Hematopoietic multipotent progenitor cell (in vitro differentiated cells): ENCODE results near the gene KIAA1755. TPM values are rescaled to one million over a fixed set of nuclear protein-coding genes. Genes with fewer than 3 reads are reported as not detected.

ENCODE experiments used
- DNase-seq, 3 donors: peaks; one replicate each; pipeline ENCODE4 v3.0.0-alpha.2; 2011 to 2015; ENCODE audit warnings: low read depth in 2 of 3, low spot score in 2 of 3
- total RNA-seq: library from RNA; depleted of rRNA; stranded (reverse); fragments of >200 nt; gene quantifications from one replicate; pipeline ENCODE4 v1.2.3, GENCODE V29; 2012

KIAA1755 gene
- total RNA-seq, 1 donor = not detected

- no peak for DNase-seq
Observed at GRCh38 chr20:38209054-38209675, 51.4 kb downstream of the KIAA1755 start.

DNA sequence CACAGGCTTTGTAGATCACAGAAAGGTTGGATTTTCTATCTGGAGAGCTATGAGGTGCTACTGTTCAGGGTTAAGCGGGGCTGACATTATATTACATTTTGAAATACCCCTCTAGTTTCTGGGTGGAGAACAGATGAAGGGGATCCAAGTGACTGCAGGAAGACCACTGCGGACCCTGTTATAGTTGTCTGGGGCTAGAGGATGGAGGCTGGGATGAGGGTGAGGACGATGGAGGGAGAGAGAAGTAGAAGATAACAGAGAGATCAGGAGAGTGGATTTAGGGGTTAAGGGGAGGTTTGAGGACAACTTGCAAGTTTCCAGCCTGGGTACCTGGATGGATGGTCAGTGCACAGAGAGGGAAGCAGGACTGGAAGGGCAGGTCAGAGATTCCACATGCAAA is 52.0 kb downstream of the KIAA1755 start:
- no peak for DNase-seq

GRCh38 chr20:38208088-38208487 is 52.4 kb downstream of the KIAA1755 start:
- no peak for DNase-seq

DNA sequence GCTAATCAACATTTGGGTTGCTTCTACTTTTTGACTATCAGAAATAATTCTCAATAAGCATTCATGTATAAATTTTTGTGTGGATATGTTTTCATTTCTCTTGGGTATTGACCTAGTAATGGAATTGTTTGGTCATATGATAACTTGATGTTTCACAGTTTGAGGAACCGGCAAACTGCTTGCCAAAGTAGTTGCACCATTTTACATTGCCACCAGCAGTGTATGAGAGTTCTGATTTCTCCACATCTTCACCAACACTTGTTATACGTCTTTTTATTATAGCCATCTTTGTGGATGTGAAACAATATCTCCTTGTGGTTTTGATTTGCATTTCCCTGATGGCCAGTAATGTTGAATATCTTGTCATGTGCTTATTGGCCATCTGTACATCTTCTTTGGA is 52.9 kb downstream of the KIAA1755 start:
- no peak for DNase-seq

DNA sequence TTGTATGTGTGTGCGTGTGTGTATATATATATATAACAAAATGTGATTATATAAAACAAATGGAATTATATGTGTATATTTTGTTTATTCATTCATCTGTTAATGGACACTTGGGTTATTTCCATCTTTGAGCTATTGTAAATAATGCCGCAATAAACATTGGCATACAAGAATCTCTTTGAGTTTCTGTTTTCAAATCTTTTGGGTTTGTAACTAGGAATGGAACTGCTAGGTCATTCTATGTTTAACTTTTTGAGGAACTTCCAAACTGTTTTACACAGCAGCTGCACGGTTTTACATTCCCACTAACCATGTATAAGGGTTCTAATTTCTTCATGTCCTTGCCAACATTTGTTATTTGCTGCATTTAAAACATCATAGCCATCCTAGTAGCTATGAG is 55.5 kb downstream of the KIAA1755 start:
- DNase-seq = no peak

GRCh38 chr20:38203981-38204357 is 56.6 kb downstream of the KIAA1755 start:
- DNase-seq = no peak

- no peak for DNase-seq
Observed at GRCh38 chr20:38203337-38203980, 57.1 kb downstream of the KIAA1755 start.

DNA sequence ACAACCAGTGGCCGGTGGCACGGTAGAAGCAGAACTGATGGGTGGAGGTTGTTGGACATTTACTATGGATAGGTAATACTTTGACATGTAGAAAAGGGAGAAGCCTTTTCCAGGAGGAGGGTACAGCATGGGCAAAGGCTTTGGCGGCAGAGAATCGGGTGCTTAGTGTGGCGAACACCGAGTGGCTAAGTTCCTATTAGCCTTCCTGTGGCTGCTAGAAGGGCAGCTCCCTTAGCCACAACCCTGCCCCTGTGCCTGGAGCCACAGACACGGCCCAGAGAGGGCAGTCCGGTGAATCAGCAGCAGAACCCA is 57.6 kb downstream of the KIAA1755 start:
- DNase-seq = no peak

- DNase-seq = no peak
Observed at GRCh38 chr20:38202153-38202981, 58.2 kb downstream of the KIAA1755 start.

DNA sequence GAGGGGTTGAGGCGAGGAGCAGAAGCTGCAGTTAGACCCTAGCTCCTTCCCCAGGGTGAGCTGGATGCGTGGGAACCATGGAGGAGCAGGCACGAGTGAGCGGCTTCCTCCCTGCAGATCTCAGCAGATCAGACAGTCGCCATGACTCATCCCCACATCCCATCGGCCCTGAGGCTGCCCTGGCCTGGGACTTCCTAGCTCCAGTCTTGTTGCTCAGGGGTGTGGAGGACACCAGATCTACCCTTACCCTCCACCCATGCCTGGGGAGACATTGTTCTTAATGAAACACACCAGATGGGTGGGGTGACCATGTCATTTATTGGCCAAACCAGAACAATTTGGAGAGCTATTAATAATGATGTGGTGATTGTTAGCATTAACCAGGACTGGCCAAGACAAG is 59.2 kb downstream of the KIAA1755 start:
- DNase-seq = no peak

DNA sequence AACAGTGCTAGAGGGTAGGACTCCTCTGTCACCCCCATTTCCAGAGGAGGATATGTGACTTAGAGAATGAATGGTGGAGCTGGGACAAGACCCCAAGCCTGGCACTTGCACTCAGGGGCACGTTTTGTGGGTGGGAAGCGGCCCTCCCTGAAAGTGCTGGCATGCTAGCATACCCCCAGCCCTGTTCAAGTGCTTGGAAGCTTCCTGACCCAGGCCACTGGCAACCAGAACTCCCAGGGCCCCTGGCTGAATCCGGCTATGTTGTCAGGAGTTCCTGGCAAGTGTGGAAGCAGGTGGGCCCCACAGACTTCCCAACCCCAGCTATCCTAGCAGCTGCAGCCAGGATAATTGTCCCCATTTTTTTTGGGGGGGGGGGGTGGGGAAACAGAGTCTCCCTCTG is 59.9 kb downstream of the KIAA1755 start:
- no peak for DNase-seq

DNA sequence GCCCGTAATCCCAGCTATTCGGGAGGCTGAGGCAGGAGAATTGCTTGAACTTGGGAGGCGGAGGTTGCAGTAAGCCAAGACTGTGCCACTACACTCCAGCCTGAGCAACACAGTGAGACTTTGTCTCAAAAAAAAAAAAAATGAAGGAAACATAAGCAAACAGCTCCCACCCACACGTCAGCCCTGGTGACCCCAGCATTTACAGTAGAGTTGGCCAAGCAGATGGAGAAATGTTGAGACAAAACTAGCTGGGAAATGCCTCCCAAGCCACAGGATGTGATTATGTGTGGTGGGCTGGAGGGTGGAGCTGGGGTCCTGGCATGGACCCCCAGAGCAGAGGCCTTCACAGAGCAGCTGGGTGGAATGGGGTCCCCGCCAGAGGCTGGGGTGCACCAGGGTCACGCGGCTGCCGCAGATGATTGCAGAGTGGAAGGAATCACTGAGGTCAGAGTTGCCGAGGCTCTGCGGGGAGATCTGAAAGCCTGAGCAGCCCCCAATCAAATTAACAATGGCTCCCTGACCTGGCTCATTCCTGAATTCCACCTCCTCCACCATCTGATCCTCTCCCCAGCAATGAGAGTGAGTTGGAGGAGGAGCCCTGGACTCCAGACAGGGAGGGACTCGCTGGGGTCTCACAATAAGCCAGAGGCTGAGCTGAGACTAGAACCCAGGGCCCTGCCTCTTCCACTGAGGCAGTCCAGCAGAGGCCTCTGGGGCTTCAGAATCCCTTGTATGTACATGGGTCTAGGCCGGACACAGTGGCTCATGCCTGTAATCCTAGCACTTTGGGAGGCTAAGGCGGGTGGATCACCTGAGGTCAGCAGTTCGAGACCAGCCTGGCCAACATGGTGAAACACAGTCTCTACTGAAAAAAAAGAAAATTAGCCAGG is 60.8 kb downstream of the KIAA1755 start:
- no peak for DNase-seq

- no peak for DNase-seq
Observed at GRCh38 chr20:38198238-38198861, 62.2 kb downstream of the KIAA1755 start.

GRCh38 chr20:38197619-38198018 is 62.9 kb downstream of the KIAA1755 start:
- no peak for DNase-seq

- DNase-seq = no peak
Observed at GRCh38 chr20:38197217-38197616, 63.3 kb downstream of the KIAA1755 start.

- no peak for DNase-seq
Observed at GRCh38 chr20:38196592-38196991, 63.9 kb downstream of the KIAA1755 start.

GRCh38 chr20:38196076-38196475 is 64.5 kb downstream of the KIAA1755 start:
- no peak for DNase-seq

- DNase-seq = no peak
Observed at GRCh38 chr20:38195521-38195920, 65.0 kb downstream of the KIAA1755 start.

DNA sequence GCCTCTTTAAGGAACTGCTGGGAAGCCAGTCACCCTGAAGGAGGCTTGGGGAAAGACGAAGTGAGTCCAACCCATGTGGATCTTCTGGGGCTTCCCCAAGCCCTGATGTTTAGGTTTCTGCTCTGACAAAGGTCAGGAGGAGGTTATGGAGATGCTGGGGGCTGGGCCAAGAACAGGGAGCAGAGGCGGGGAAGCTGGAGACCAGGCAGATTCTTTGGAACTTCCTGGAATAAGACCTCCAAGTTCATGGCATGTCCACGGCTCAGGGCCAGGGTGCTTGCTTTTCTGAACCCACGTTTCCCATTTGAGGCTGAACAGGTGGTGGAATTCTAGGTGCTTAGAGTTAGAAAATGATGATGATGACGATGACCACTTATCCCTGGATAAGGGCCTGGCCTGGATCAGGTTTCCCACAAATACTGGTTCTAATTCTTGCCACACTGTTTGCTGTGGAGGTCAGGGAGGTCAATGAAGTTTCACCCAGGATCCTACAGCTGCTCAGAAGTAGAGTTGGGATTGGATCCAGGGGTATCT is 65.5 kb downstream of the KIAA1755 start:
- DNase-seq = no peak

- DNase-seq = no peak
Observed at GRCh38 chr20:38193586-38194105, 66.9 kb downstream of the KIAA1755 start.
